A549 (cell line): ENCODE measurements around the gene BGN. TPM values are rescaled to one million over a fixed set of nuclear protein-coding genes. Genes with fewer than 3 reads are reported as not detected.

ENCODE experiments used
- ATAC-seq, 2 experiments: fragments of 200-7000 bp in 1 of 2; fragments of >200 bp in 1 of 2; cut with Nextera tagmentation in 1 of 2; cut with Tn5 transposase in 1 of 2; 3 replicates each; pipeline versions ENCODE4 v1.8.0 to v1.9.1; 2018 to 2020; ENCODE audit warnings: mild to moderate bottlenecking in 1 of 2, moderate library complexity in 1 of 2
- CTCF ChIA-PET: fragments of 300-600 bp; sonication (Branson Sonifier 250); formaldehyde crosslinking; extraction: SDS; loops from one replicate; lab custom pipeline; 2021; ENCODE audit warnings: antibody characterized with exemption, inconsistent platforms; lab: Yijun Ruan, JAX
- POLR2A ChIA-PET: fragments of 350-600 bp; formaldehyde crosslinking; extraction: SDS; loops from one replicate; lab custom pipeline; 2021; ENCODE audit warnings: antibody characterized with exemption, inconsistent platforms; lab: Yijun Ruan, JAX
- DNase-seq, 2 experiments: peaks; one replicate each; pipeline versions ENCODE4 v3.0.0 to v3.0.0-alpha.2; 2011 to 2016; ENCODE audit warnings: low read depth in 1 of 2, low spot score in 1 of 2
- FAIRE-seq: peaks from 2 replicates; lab custom pipeline; 2011; peaks lifted over from hg19 to GRCh38; lab: Jason Lieb, UNC
- H3K27ac ChIP-seq, 2 experiments: fragments of >200 bp; sonication (Bioruptor Twin); formaldehyde crosslinking; 3 replicates each; pipeline ENCODE4 v1.5.1; 2016 to 2017
- H3K4me1 ChIP-seq: fragments of >200 bp; sonication (Bioruptor Twin); formaldehyde crosslinking; 3 replicates; pipeline ENCODE4 v1.6.1; 2016
- H3K4me2 ChIP-seq: fragments of >200 bp; sonication (Bioruptor Twin); formaldehyde crosslinking; 3 replicates; pipeline ENCODE4 v1.6.1; 2016
- H3K4me3 ChIP-seq: fragments of >200 bp; sonication (Bioruptor Twin); formaldehyde crosslinking; 3 replicates; pipeline ENCODE4 v1.5.1; 2016
- H3K9me3 ChIP-seq: fragments of >200 bp; sonication (Bioruptor Twin); formaldehyde crosslinking; 3 replicates; pipeline ENCODE4 v1.6.1; 2016
- BCL3 ChIP-seq: fragments of >200 bp; sonication (Bioruptor Twin); formaldehyde crosslinking; IDR thresholded peaks from 3 replicates; pipeline ENCODE4 v1.6.1; 2016
- CBX2 ChIP-seq: fragments of 200-600 bp; sonication (generic); IDR thresholded peaks from 2 replicates; pipeline ENCODE4 v1.6.1; 2016; ENCODE audit warnings: low read depth, mild to moderate bottlenecking, borderline replicate concordance
- CBX8 ChIP-seq: fragments of 200-600 bp; sonication (generic); IDR thresholded peaks from 2 replicates; pipeline ENCODE4 v1.6.1; 2016
- EHF ChIP-seq: fragments of 250-450 bp; sonication (Bioruptor Pico); IDR thresholded peaks from 2 replicates; pipeline ENCODE4 v1.5.0; 2020; ENCODE audit warnings: mild to moderate bottlenecking
- EHMT2 ChIP-seq: fragments of 200-600 bp; sonication (generic); IDR thresholded peaks from 2 replicates; pipeline ENCODE4 v1.6.1; 2016; ENCODE audit warnings: antibody characterized with exemption, low read depth, mild to moderate bottlenecking, moderate library complexity
- ESRRA ChIP-seq: fragments of 150-350 bp; IDR thresholded peaks from 2 replicates; pipeline ENCODE4 v1.6.1; 2014; ENCODE audit warnings: mild to moderate bottlenecking, low read length, borderline replicate concordance
- GATA3 ChIP-seq: IDR thresholded peaks from 2 replicates; pipeline ENCODE4 v1.6.1; 2012; ENCODE audit warnings: borderline replicate concordance
- MAX ChIP-seq: IDR thresholded peaks from 2 replicates; pipeline ENCODE4 v1.6.1; 2012
- MYC ChIP-seq: IDR thresholded peaks from 2 replicates; pipeline ENCODE4 v1.6.1; 2012; ENCODE audit warnings: mild to moderate bottlenecking, inconsistent platforms, low read length, improper control_type of control experiment, borderline replicate concordance
- NFE2L2 ChIP-seq: fragments of 150-350 bp; conservative IDR thresholded peaks from 2 replicates; pipeline ENCODE4 v1.6.1; 2014; ENCODE audit warnings: low read length
- NPAS2 ChIP-seq: fragments of 250-450 bp; sonication (Bioruptor Pico); IDR thresholded peaks from 2 replicates; pipeline ENCODE4 v1.8.0; 2022; ENCODE audit warnings: mild to moderate bottlenecking, moderate library complexity, borderline replicate concordance
- NR3C1 ChIP-seq: fragments of >200 bp; sonication (Bioruptor Twin); formaldehyde crosslinking; IDR thresholded peaks from 3 replicates; pipeline ENCODE4 v1.6.1; 2017
- RAD21 ChIP-seq, 2 experiments: fragments of >200 bp in 1 of 2; sonication (Bioruptor Twin) in 1 of 2; formaldehyde crosslinking in 1 of 2; IDR thresholded peaks in 1 of 2; conservative IDR thresholded peaks in 1 of 2; 2 replicates in 1 of 2; 3 replicates in 1 of 2; pipeline ENCODE4 v1.6.1; 2012 to 2018; ENCODE audit warnings: inconsistent platforms in 1 of 2
- RARB ChIP-seq: fragments of 250-450 bp; sonication (Bioruptor Pico); IDR thresholded peaks from 2 replicates; pipeline ENCODE4 v1.8.0; 2021; ENCODE audit warnings: mild to moderate bottlenecking, moderate library complexity
- SREBF2 ChIP-seq: fragments of 450-650 bp; IDR thresholded peaks from 2 replicates; pipeline ENCODE4 v1.6.1; 2014; ENCODE audit warnings: mild to moderate bottlenecking, moderate library complexity
- TFCP2L1 ChIP-seq: fragments of 250-450 bp; sonication (Bioruptor Pico); IDR thresholded peaks from 2 replicates; pipeline ENCODE4 v1.5.0; 2021; ENCODE audit warnings: mild to moderate bottlenecking
- USF2 ChIP-seq: fragments of 450-650 bp; IDR thresholded peaks from 2 replicates; pipeline ENCODE4 v1.6.1; 2014; ENCODE audit warnings: antibody characterized with exemption
- WGBS: methylation state at CpG from one replicate; pipeline ENCODE4 v1.1.6; 2017; ENCODE audit errors: missing lambda C conversion rate; 5-methylcytosine and 5-hydroxymethylcytosine counted together
- polyA plus RNA-seq, 4 experiments: library from polyadenylated mRNA; depleted of rRNA in 3 of 4; stranded (reverse); fragments of >200 nt; fragmentation: RNase III in 1 of 4; extraction: RNeasy Plus Mini Kit Qiagen cat#74134 plus additional on column Dnase treatment in 1 of 4; gene quantifications; 2 replicates in 3 of 4; 3 replicates in 1 of 4; pipeline ENCODE4 v1.2.3, GENCODE V29; 2011 to 2017
- TF ChIP-seq, protein P1 (sequence below): fragments of 250-450 bp; sonication (Bioruptor Pico); IDR thresholded peaks from 2 replicates; pipeline ENCODE4 v1.5.0; 2021; ENCODE audit warnings: mild to moderate bottlenecking, moderate library complexity, borderline replicate concordance
- TF ChIP-seq, protein P2 (sequence below): fragments of 150-350 bp; IDR thresholded peaks from 2 replicates; pipeline ENCODE4 v1.6.1; 2014; ENCODE audit warnings: low read depth, mild to moderate bottlenecking, low read length
- TF ChIP-seq, protein P3 (sequence below): fragments of 200-600 bp; sonication (generic); IDR thresholded peaks from 2 replicates; pipeline ENCODE4 v1.6.1; 2016; ENCODE audit warnings: antibody characterized with exemption, mild to moderate bottlenecking, moderate library complexity

BGN gene
- polyA plus RNA-seq, 2 of the 4 experiments (the other 2 are of a cell fraction) = 0.04 TPM; not detected in 1

DNA sequence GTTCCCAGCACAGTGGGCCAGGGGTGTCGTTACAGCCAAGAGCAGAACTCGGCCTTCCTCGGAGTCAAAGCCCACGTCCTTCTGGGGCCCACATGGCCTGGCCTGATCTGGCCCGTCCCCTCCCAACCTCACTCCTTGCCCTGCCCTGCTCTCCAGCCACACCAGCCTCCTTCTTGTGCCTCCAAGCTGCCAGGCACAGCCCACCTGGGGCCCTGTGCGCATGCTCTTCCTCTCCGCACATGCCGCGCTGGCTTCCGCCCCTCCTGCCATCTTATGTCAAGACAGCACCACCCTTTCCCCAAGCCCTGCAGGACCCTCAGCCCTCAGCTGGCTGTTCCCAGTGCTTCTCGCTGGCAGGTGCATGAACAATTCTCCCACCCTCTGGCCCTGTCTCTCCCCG is 31.2 kb upstream of the BGN start:
- CTCF ChIA-PET = no interaction called here
- WGBS = 88% methylated on average over 11 of the region's 12 CpGs
- TF ChIP-seq SREBF2 (no peak), CBX8 (no peak), RAD21 (conservative IDR thresholded peaks at IDR 0.05 in 1 of 2, IDR thresholded peaks at IDR 0.05 in 1 of 2) (no peak), ESRRA (no peak), USF2 (no peak), RARB (no peak), NFE2L2 (no peak), CBX2 (no peak), EHF (CRISPR knock-in tag) (no peak), NPAS2 (CRISPR knock-in tag) (no peak), TFCP2L1 (CRISPR knock-in tag) (no peak), EHMT2 (no peak), MYC (no peak), BCL3 (no peak), GATA3 (no peak), MAX (no peak), NR3C1 (no peak)
- TF ChIP-seq, protein P1, sequence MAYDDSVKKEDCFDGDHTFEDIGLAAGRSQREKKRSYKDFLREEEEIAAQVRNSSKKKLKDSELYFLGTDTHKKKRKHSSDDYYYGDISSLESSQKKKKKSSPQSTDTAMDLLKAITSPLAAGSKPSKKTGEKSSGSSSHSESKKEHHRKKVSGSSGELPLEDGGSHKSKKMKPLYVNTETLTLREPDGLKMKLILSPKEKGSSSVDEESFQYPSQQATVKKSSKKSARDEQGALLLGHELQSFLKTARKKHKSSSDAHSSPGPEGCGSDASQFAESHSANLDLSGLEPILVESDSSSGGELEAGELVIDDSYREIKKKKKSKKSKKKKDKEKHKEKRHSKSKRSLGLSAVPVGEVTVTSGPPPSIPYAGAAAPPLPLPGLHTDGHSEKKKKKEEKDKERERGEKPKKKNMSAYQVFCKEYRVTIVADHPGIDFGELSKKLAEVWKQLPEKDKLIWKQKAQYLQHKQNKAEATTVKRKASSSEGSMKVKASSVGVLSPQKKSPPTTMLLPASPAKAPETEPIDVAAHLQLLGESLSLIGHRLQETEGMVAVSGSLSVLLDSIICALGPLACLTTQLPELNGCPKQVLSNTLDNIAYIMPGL (CRISPR knock-in tag) = no peak
- TF ChIP-seq, protein P2, sequence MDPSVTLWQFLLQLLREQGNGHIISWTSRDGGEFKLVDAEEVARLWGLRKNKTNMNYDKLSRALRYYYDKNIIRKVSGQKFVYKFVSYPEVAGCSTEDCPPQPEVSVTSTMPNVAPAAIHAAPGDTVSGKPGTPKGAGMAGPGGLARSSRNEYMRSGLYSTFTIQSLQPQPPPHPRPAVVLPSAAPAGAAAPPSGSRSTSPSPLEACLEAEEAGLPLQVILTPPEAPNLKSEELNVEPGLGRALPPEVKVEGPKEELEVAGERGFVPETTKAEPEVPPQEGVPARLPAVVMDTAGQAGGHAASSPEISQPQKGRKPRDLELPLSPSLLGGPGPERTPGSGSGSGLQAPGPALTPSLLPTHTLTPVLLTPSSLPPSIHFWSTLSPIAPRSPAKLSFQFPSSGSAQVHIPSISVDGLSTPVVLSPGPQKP = no peak
- TF ChIP-seq, protein P3, sequence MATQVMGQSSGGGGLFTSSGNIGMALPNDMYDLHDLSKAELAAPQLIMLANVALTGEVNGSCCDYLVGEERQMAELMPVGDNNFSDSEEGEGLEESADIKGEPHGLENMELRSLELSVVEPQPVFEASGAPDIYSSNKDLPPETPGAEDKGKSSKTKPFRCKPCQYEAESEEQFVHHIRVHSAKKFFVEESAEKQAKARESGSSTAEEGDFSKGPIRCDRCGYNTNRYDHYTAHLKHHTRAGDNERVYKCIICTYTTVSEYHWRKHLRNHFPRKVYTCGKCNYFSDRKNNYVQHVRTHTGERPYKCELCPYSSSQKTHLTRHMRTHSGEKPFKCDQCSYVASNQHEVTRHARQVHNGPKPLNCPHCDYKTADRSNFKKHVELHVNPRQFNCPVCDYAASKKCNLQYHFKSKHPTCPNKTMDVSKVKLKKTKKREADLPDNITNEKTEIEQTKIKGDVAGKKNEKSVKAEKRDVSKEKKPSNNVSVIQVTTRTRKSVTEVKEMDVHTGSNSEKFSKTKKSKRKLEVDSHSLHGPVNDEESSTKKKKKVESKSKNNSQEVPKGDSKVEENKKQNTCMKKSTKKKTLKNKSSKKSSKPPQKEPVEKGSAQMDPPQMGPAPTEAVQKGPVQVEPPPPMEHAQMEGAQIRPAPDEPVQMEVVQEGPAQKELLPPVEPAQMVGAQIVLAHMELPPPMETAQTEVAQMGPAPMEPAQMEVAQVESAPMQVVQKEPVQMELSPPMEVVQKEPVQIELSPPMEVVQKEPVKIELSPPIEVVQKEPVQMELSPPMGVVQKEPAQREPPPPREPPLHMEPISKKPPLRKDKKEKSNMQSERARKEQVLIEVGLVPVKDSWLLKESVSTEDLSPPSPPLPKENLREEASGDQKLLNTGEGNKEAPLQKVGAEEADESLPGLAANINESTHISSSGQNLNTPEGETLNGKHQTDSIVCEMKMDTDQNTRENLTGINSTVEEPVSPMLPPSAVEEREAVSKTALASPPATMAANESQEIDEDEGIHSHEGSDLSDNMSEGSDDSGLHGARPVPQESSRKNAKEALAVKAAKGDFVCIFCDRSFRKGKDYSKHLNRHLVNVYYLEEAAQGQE = no peak
- TF ChIP-seq, all 56 proteins: peak for 0
- ATAC-seq (no peak), DNase-seq (no peak), FAIRE-seq (no peak)
- no peak overlapping the region for H3K4me2 ChIP-seq
- POLR2A ChIA-PET = no interaction called here
- H3K27ac ChIP-seq = no peak overlapping the region
- H3K9me3 ChIP-seq = no peaks in the 10 kb centered on the region
- no peak overlapping the region for H3K4me3 ChIP-seq
- H3K4me1 ChIP-seq = no peaks in the 10 kb centered on the region
